Common myeloid progenitor, CD34-positive (primary cell): ENCODE measurements around the gene CLEC2A. TPM values are rescaled to one million over a fixed set of nuclear protein-coding genes. Genes with fewer than 3 reads are reported as not detected.
"Not testable (repeated sequence)": the region's sequence is repeated elsewhere in the genome, so short reads cannot be mapped to it uniquely, and the experiment has no call there.

Experiments
- CTCF ChIA-PET: fragments of 350-600 bp; sonication (Branson Sonifier 250); formaldehyde crosslinking; loops from one replicate; lab custom pipeline; 2021; ENCODE audit warnings: antibody characterized with exemption; lab: Charles Lee
- POLR2A ChIA-PET: fragments of 350-600 bp; sonication (Branson Sonifier 250); formaldehyde crosslinking; loops from one replicate; lab custom pipeline; 2021; ENCODE audit warnings: antibody characterized with exemption; lab: Charles Lee
- DNase-seq, 3 donors: peaks; one replicate each; pipeline versions ENCODE4 v3.0.0 to v3.0.0-alpha.2; 2013
- H3K27ac ChIP-seq, 2 experiments: 1 replicate in 1 of 2; 2 replicates in 1 of 2; pipeline ENCODE4 v1.7.0; 2013; ENCODE audit warnings: inconsistent platforms in 2 of 2, low read length in 2 of 2, mild to moderate bottlenecking in 2 of 2, low read depth in 1 of 2, moderate library complexity in 1 of 2; ENCODE audit not compliant: severe bottlenecking in 2 of 2, insufficient read depth in 1 of 2, poor library complexity in 1 of 2
- H3K27me3 ChIP-seq, 5 experiments: replicated peaks in 2 of 5; 1 replicate in 3 of 5; 2 replicates in 2 of 5; pipeline versions ENCODE4 v1.6.1 to v1.7.0; 2013; ENCODE audit warnings: low read length in 4 of 5, mild to moderate bottlenecking in 2 of 5, moderate library complexity in 2 of 5, inconsistent platforms in 1 of 5; ENCODE audit not compliant: insufficient read depth in 5 of 5, control insufficient read depth in 4 of 5
- H3K36me3 ChIP-seq, 4 experiments: 1 replicate in 2 of 4; 2 replicates in 2 of 4; pipeline versions ENCODE4 v1.6.1 to v1.7.0; 2013; ENCODE audit warnings: low read length in 3 of 4, control low read depth in 1 of 4, mild to moderate bottlenecking in 1 of 4; ENCODE audit not compliant: control insufficient read depth in 4 of 4, insufficient read depth in 4 of 4
- H3K4me1 ChIP-seq, 4 experiments: 1 replicate in 3 of 4; 2 replicates in 1 of 4; pipeline versions ENCODE4 v1.6.1 to v1.7.1; 2013; ENCODE audit warnings: low read length in 3 of 4, mild to moderate bottlenecking in 3 of 4, control low read depth in 1 of 4, inconsistent platforms in 1 of 4, moderate library complexity in 1 of 4; ENCODE audit not compliant: control insufficient read depth in 4 of 4, insufficient read depth in 4 of 4; ENCODE audit errors: control extremely low read depth in 1 of 4
- H3K4me3 ChIP-seq, 7 experiments: 1 replicate in 4 of 7; 2 replicates in 3 of 7; pipeline versions ENCODE4 v1.5.1 to v1.7.0; 2013; ENCODE audit warnings: mild to moderate bottlenecking in 7 of 7, low read length in 6 of 7, moderate library complexity in 6 of 7, inconsistent platforms in 2 of 7, low read depth in 2 of 7, control low read depth in 1 of 7; ENCODE audit not compliant: insufficient read depth in 4 of 7, control insufficient read depth in 1 of 7; ENCODE audit errors: extremely low read depth in 1 of 7
- H3K9me3 ChIP-seq, 5 experiments: 1 replicate in 4 of 5; 2 replicates in 1 of 5; pipeline versions ENCODE4 v1.6.1 to v1.7.1; 2013; ENCODE audit warnings: low read length in 4 of 5, mild to moderate bottlenecking in 2 of 5, inconsistent platforms in 1 of 5, low read depth in 1 of 5, moderate library complexity in 1 of 5; ENCODE audit not compliant: control insufficient read depth in 4 of 5, insufficient read depth in 2 of 5; ENCODE audit errors: control extremely low read depth in 1 of 5
- WGBS: methylation state at CpG from one replicate; pipeline ENCODE4 v1.1.5; 2013; ENCODE audit not compliant: insufficient coverage; 5-methylcytosine and 5-hydroxymethylcytosine counted together
- polyA plus RNA-seq: library from polyadenylated mRNA; unstranded; fragments of 120-200 nt; gene quantifications from one replicate; pipeline ENCODE4 v1.2.1, GENCODE V29; 2013

Gene CLEC2A
- polyA plus RNA-seq = not detected

GRCh38 chr12:9932270-9932669, at the start of gene CLEC2A:
CLEC2A (minus strand) TSS chr12:9932370; CDS start chr12:9932329, 41 bp downstream.
- Histone ChIP-seq H3K27ac (no peak within 1 kb of the TSS), H3K27me3 (no peaks in the 10 kb centered on the region), H3K4me1 (peaks cover 0 to 10% (median 6%) of the 10 kb centered on the region in 4 experiments), H3K4me3 (no peak within 1 kb of the TSS), H3K9me3 (no peaks in the 10 kb centered on the region), H3K36me3 (no peaks in the 10 kb centered on the region)
- DNase-seq = no peak
- CTCF ChIA-PET = interaction anchor here (1.0 to 2.7 kb wide), 10 partner anchors 8 to 182 kb away, joined by 3 to 10 read pairs (median 3); no protein-coding TSS in a partner anchor
- POLR2A ChIA-PET = no interaction called here
- WGBS = 88% methylated on average over 2 of the region's 6 CpGs

GRCh38 chr12:9980126-9980525, 48.0 kb upstream of the CLEC2A start:
- peaks cover 0 to 10% (median 8%) of the 10 kb centered on the region in 5 experiments for H3K9me3 ChIP-seq
- 95% methylated on average over 2 of the region's 3 CpGs for WGBS
- H3K27me3 ChIP-seq = no peaks in the 10 kb centered on the region
- ChIA-PET CTCF (no interaction called here), POLR2A (no interaction called here)
- H3K27ac ChIP-seq = no peak overlapping the region
- H3K4me1 ChIP-seq = peaks cover 0 to 9% (median 0%) of the 10 kb centered on the region in 4 experiments
- no peaks in the 10 kb centered on the region for H3K36me3 ChIP-seq
- DNase-seq = no peak
- no peak overlapping the region for H3K4me3 ChIP-seq

- no peak for DNase-seq
- no peaks in the 10 kb centered on the region for H3K27me3 ChIP-seq
- H3K4me3 ChIP-seq = no peak overlapping the region
- peaks cover 0 to 10% (median 8%) of the 10 kb centered on the region in 5 experiments for H3K9me3 ChIP-seq
- H3K36me3 ChIP-seq = no peaks in the 10 kb centered on the region
- no peak overlapping the region for H3K27ac ChIP-seq
- peaks cover 0 to 9% (median 0%) of the 10 kb centered on the region in 4 experiments for H3K4me1 ChIP-seq
- CTCF ChIA-PET = interaction anchor here (0.9 to 1.5 kb wide), 2 partner anchors 21 to 27 kb away, joined by 3 read pairs; partner anchors contain the start of gene CLEC1B
- POLR2A ChIA-PET = no interaction called here
These were observed 45.7 kb upstream of the CLEC2A start for GRCh38 chr12:9977916-9978315.

- H3K36me3 ChIP-seq, POLR2A ChIA-PET, H3K9me3 ChIP-seq, H3K4me1 ChIP-seq, DNase-seq, H3K27ac ChIP-seq, H3K27me3 ChIP-seq, H3K4me3 ChIP-seq: not testable (repeated sequence)
- 100% methylated on average over 1 of the region's 5 CpGs for WGBS
- CTCF ChIA-PET = interaction anchor here (1.4 kb wide), 2 partner anchors 15 to 19 kb away, joined by 3 to 5 read pairs; no protein-coding TSS in a partner anchor
These were observed 44.5 kb upstream of the CLEC2A start for GRCh38 chr12:9976626-9977025.

- POLR2A ChIA-PET = no interaction called here
- no peak overlapping the region for H3K27ac ChIP-seq
- CTCF ChIA-PET = interaction anchor here (1.1 to 1.4 kb wide), 3 partner anchors 16 to 66 kb away, joined by 3 to 5 read pairs (median 3); no protein-coding TSS in a partner anchor
- no peaks in the 10 kb centered on the region for H3K27me3 ChIP-seq
- no peak overlapping the region for H3K4me3 ChIP-seq
- H3K4me1 ChIP-seq = peaks cover 5 to 18% (median 9%) of the 10 kb centered on the region in 4 experiments
- DNase-seq = no peak
- H3K9me3 ChIP-seq = peaks cover 0 to 10% (median 8%) of the 10 kb centered on the region in 5 experiments
- 100% methylated on average over 2 of the region's 2 CpGs for WGBS
- H3K36me3 ChIP-seq = no peaks in the 10 kb centered on the region
These were observed 43.4 kb upstream of the CLEC2A start for GRCh38 chr12:9975614-9976013.

GRCh38 chr12:9974731-9975130, 42.6 kb upstream of the CLEC2A start:
- H3K36me3 ChIP-seq, CTCF ChIA-PET, H3K27me3 ChIP-seq, POLR2A ChIA-PET, H3K9me3 ChIP-seq, H3K4me3 ChIP-seq, DNase-seq, H3K27ac ChIP-seq: not testable (repeated sequence)
- 100% methylated on average over 1 of the region's 2 CpGs for WGBS
- peaks cover 6 to 19% (median 11%) of the 10 kb centered on the region in 4 experiments for H3K4me1 ChIP-seq

GRCh38 chr12:9973949-9974348, 41.8 kb upstream of the CLEC2A start:
- Histone ChIP-seq H3K27ac (no peak overlapping the region), H3K27me3 (no peaks in the 10 kb centered on the region), H3K4me3 (no peak overlapping the region), H3K36me3 (no peaks in the 10 kb centered on the region), H3K9me3 (peaks cover 0 to 10% (median 8%) of the 10 kb centered on the region in 5 experiments), H3K4me1 (peaks cover 6 to 18% (median 11%) of the 10 kb centered on the region in 4 experiments)
- POLR2A ChIA-PET = no interaction called here
- 100% methylated on average over 1 of the region's 1 CpG for WGBS
- no peak for DNase-seq
- CTCF ChIA-PET = no interaction called here
